ENCODE measurements around the gene TBC1D5.

The TBC1D5 gene

DNA sequence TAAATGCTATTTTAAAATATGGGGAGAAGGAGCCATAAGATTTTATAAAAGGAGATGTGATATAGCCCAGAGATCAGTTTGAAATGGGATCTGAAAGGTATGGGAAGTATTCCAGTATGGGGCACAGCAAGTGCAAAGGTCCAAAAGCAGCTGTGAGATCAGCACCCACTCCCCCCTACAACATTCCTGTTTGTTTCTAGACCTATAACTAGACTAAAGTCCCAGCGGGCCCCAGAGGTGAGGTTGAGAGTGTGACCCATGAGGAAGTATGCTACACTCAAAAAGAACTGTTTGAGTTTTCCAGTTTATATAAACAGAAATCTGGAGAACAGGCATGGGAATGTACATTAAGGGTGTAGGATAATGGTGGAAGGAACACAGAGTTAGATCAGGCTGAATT, 152.5 kb downstream of the TBC1D5 start:
- Histone ChIP-seq H3K9me3 (peaks cover 0 to 24% (median 8%) of the 10 kb centered on the region in 3 donors), H3K27ac (no peak overlapping the region), H3K4me1 (peaks cover 0 to 8% (median 0%) of the 10 kb centered on the region in 4 donors), H3K27me3 (no peaks in the 10 kb centered on the region), H3K4me3 (no peak overlapping the region), H3K36me3 (peaks cover 5 to 21% (median 9%) of the 10 kb centered on the region in 3 donors)
- no peak for DNase-seq
- TF ChIP-seq, protein P1, sequence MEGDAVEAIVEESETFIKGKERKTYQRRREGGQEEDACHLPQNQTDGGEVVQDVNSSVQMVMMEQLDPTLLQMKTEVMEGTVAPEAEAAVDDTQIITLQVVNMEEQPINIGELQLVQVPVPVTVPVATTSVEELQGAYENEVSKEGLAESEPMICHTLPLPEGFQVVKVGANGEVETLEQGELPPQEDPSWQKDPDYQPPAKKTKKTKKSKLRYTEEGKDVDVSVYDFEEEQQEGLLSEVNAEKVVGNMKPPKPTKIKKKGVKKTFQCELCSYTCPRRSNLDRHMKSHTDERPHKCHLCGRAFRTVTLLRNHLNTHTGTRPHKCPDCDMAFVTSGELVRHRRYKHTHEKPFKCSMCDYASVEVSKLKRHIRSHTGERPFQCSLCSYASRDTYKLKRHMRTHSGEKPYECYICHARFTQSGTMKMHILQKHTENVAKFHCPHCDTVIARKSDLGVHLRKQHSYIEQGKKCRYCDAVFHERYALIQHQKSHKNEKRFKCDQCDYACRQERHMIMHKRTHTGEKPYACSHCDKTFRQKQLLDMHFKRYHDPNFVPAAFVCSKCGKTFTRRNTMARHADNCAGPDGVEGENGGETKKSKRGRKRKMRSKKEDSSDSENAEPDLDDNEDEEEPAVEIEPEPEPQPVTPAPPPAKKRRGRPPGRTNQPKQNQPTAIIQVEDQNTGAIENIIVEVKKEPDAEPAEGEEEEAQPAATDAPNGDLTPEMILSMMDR (IDR thresholded peaks at IDR 0.05), result no peak
- intact Hi-C loops (cut with DNase I; ENCODE audit: low total_unique reads), result no loop called here

DNA sequence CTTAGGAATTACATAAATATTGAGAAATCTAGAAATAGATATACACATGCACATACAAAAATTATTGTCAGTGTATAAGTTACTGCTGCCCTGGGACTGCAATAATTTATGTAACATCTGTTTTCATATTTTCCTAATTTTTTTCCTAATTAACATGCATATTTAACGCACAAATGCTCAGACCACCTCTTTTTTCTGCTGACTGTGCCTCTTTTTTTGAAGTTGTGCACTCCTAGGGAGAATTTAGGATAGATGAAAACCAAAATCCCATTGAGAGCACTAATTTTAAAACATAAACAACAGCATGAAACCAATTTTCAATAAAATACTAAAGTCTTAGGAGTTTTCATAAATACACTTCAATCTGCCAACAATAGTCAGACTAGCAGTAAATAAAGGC, 154.0 kb downstream of the TBC1D5 start:
- H3K36me3 ChIP-seq, result peaks cover 5 to 21% (median 9%) of the 10 kb centered on the region in 3 donors
- intact Hi-C loops (cut with DNase I; ENCODE audit: low total_unique reads), result no loop called here
- no peak for DNase-seq
- H3K27ac ChIP-seq, result no peak overlapping the region
- no peak overlapping the region for H3K4me3 ChIP-seq
- peaks cover 0 to 24% (median 8%) of the 10 kb centered on the region in 3 donors for H3K9me3 ChIP-seq
- peaks cover 0 to 8% (median 0%) of the 10 kb centered on the region in 4 donors for H3K4me1 ChIP-seq
- TF ChIP-seq, protein P1 (IDR thresholded peaks at IDR 0.05), result no peak
- no peaks in the 10 kb centered on the region for H3K27me3 ChIP-seq

DNA sequence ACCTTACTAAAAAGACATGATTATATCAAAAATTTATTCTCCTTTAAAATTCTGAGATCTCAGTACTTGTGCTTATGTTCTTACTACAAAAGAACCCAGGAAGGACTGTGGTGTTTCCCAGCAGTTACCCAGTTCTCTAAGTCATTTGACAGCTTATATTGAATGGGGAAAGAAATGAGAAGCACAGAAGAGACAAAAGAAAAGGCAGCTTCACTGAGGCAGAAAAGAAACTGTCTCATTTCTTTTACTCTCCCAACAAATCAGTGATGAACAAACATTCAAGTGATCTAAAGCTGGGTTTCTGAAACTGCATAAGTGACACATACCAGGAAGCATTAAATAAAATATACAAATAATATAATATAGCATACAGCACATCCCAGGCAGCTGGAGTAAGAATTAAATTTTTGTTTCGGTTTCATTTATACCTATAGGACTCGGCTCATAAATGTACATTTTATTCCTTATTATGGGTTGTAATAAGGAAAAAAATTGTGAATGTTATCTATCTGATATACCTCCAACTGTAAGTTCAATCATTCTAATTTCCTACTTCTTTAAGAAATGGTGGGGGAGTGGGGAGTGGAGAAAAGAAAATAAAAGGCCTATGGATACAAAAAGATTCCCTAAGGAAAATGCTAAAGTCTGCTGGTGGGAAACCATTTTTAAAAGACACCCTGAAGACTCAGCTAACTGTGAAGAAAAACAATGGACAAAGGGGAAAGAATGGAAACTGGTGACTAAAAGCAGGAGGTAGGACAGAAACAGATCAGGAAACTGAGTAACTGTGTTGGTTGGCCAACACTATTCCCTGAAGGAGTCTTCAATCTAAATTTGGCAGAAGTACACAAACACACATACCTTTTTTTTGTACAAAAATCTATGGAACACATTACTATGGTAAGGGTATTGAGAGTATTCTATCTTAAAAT, 156.8 kb downstream of the TBC1D5 start:
- no peaks in the 10 kb centered on the region for H3K27me3 ChIP-seq

DNA sequence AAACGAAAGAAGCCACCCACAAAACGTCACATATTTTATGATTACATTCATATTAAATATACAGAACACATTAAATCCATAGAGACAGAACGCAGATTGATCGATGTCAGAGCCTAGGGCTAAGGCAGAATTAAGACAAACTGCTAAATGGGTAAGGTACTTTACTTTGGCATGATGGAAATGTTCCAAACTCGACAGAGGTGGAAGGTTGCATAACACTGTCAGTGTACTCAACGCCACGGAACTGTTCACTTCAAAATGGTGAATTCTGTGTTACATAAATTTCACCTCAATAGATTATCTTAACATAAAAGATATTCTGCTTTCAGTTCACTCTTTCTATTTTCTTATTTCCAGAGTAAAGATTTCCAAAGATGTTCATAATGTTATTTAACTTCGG, 158.4 kb downstream of the TBC1D5 start:
- Histone ChIP-seq H3K27me3 (no peaks in the 10 kb centered on the region), H3K27ac (no peak overlapping the region), H3K36me3 (no peaks in the 10 kb centered on the region), H3K4me1 (peaks cover 0 to 8% (median 0%) of the 10 kb centered on the region in 4 donors), H3K9me3 (no peaks in the 10 kb centered on the region), H3K4me3 (no peak overlapping the region)
- no peak for DNase-seq
- intact Hi-C loops (cut with DNase I; ENCODE audit: low total_unique reads), result no loop called here
- TF ChIP-seq, protein P1 (IDR thresholded peaks at IDR 0.05), result no peak

More for the DNA sequence above, 156.8 kb downstream of the TBC1D5 start:
- Histone ChIP-seq H3K4me3 (no peak overlapping the region), H3K36me3 (peaks cover 3 to 10% (median 8%) of the 10 kb centered on the region in 3 donors), H3K27ac (no peak overlapping the region), H3K4me1 (peaks cover 0 to 8% (median 0%) of the 10 kb centered on the region in 4 donors), H3K9me3 (peaks cover 0 to 11% (median 6%) of the 10 kb centered on the region in 3 donors)
- no peak for DNase-seq
- TF ChIP-seq, protein P1 (IDR thresholded peaks at IDR 0.05), result no peak
- intact Hi-C loops (cut with DNase I; ENCODE audit: low total_unique reads), result no loop called here

DNA sequence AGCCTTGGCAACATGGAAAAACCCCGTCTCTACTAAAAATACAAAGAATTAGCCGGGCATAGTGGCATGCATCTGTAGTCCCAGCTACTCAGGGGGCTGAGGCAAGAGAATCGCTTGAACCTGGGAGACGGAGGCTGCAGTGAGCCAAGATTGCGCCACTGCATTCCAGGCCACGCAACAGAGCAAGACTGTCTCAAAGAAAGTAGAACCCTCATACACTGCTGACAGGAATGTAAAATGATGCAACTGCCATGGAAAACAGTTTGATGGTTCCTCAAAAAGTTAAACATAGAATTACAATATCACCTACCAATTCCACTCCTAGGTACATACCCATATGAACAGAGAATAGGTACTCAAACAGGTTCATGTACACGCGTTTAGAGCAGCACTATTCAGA, 158.9 kb downstream of the TBC1D5 start:
- Histone ChIP-seq H3K9me3 (no peaks in the 10 kb centered on the region), H3K4me3 (no peak overlapping the region), H3K27ac (no peak overlapping the region), H3K4me1 (peaks cover 0 to 12% (median 0%) of the 10 kb centered on the region in 4 donors), H3K27me3 (no peaks in the 10 kb centered on the region), H3K36me3 (no peaks in the 10 kb centered on the region)
- DNase-seq, result no peak
- TF ChIP-seq, protein P1 (IDR thresholded peaks at IDR 0.05), result no peak
- intact Hi-C loops (cut with DNase I; ENCODE audit: low total_unique reads), result no loop called here
